Hematopoietic multipotent progenitor cell treated with erythropoietin and hydrocortisone succinate and interleukin-3 and kit ligand, for 6 days (in vitro differentiated cells): ENCODE results near the gene IMPG1.
"Not testable (repeated sequence)": the region's sequence is repeated elsewhere in the genome, so short reads cannot be mapped to it uniquely, and the experiment has no call there.

ENCODE experiments used
- DNase-seq: peaks from one replicate; pipeline ENCODE4 v3.0.0-alpha.2; 2015

IMPG1 gene

DNA sequence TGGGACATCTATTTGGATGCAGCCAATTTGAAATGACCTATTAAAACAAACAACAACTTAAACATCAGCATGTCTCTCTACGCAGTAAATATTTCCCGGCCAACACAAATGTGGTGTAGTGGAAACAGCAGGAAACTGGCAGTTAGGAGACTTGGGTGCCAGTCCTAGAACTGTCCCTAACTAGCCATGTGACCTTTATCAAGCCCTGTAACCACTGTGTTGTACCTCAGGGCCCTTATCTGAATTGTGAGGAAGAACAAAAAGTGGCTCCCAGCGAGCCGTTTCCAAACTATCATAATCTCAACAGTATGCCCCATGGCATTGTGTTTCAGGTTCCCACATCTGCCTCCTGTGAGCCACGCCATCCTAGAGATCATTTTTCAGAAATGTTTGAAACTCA, 124.5 kb downstream of the IMPG1 start:
- DNase-seq = no peak

DNA sequence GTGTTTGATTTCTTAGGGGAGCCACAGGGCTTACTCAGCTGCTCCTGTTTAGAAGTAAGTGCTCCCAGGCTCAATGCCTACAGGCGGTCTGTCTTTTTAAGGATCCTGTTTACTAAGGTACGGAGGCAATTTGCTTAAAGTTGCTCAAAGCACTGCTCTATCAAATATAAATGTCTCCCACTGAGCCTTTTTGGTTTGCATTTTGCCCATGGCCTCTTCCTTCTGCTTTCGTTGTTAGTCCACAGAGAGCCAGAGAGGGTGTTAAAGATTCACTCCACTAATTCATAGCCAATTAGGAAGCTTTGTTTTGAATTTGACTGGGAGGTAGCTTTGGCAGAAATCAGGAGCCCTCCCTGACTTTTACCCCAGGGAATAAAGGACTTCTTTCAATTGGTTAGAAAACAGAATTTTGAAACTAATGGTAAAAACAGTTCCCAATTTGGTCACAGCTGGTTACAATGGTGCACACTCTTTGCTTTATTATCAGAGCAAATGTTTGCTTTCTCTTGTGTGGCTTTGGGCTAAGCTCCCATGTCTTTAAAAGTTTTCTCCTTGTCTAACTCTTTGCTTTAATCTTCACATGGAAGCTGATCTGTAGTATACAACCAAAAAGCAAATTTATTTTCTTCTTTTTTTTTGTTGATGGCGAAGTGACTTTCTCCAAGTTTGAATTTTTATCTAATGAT, 126.2 kb downstream of the IMPG1 start:
- no peak for DNase-seq

DNA sequence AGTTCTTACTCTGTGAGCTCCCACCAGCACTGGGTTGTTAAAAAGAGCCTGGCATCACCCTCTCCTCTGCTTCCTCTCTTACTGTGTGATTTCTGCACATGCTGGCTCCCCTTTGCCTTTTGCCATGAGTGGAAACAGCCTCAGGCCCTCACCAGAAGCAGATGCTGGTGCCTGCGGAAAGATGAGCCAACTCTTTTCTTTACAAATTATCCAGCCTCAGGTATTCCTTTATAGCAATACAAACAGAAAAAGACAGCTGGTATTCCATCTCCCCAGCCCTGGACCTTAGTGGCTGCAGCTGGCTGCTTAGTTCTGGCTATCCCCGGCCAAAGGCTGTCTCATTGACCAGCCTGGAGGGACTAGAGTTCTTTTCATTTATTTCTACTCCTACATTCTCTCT, 129.1 kb downstream of the IMPG1 start:
- DNase-seq = no peak

DNA sequence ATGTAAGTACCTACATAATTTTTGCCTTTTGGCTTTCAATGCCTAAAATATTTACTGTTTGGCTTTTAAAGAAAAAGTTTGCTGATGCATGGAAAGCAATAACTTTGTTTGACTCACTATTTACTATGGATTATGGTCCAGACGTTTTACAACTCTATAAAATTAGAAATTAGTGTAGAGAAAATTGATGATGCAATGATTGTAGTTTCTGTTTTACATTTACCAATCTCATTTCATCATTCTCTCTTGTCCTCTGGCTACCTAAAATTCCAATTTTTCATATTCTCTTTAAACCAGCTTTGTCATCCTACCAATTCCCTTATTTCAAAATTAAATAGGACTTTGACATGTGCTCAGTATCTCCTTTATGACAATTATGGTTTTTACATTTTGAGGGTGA, 131.0 kb downstream of the IMPG1 start:
- DNase-seq = no peak

DNA sequence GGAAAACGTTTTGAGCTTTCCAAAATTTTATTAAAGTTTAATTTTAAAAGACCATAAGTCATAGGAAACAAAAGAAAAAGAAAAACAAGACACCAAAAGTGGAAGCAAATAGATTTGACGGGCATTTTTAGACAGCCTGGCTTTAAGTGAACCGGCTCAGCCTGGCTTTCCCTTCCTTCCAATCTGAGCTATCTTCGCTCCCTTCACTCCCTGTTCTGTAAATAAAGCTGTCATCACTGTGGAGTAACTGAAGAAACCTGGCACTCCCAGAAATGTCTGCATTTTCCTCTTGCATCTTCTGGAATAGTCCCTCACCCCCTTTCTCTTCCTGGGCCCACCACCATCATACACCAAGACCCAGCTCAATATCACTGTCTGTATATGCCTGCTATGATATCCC, 131.9 kb downstream of the IMPG1 start:
- no peak for DNase-seq

DNA sequence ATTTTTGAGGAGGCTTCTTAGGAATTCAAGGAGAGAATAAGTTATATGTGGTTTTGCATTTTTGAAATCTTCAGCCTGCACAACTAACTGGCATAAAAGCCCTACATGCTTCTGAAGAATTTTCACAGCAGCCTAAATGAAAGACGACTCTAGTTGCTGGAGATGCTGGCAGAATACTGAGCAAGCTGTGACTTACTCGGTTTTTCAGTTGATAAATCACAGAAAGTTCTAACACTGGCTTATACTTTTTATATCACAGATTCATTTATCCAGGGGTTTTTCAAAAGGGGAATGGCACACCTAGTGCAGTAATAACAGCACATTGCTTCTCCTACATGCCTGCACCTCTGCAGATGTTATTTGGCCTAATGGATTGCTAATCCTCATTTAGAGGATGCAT, 134.6 kb downstream of the IMPG1 start:
- no peak for DNase-seq

DNA sequence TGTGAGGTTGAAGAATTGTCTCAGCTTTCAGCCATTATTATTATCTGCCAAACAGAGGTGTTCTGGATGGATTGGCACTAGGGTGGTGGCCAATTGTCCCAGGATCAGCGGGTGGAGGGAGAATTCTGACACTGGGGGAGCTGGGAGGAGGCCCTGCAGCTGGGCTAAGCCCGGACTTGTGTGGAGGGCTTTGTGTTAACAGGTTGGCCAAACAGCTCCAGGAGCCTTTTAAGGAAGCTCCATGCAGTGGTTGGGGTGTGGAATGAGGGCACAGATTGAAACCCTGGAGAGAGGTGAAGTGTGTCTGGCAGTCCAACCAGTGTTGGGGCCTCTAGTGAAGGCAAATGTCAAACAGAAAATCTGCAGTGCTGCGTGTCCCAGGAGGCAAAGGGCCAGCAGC, 135.8 kb downstream of the IMPG1 start:
- no peak for DNase-seq

DNA sequence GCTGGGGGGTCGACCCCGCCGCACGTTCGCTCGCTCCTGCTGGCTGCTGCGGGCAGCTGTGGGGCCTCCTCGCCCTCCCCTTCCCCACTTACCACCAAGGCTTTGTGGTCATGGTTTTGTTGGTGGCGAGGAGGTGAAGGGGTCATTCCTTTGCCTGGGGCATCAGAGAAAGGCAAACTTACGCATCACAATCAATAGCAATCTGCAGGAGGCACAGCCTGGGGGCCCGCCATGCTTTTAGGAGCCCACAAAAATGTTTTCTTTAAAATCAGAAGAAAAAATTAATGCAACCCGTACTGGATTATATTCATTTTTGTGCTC, 137.0 kb downstream of the IMPG1 start:
- no peak for DNase-seq

DNA sequence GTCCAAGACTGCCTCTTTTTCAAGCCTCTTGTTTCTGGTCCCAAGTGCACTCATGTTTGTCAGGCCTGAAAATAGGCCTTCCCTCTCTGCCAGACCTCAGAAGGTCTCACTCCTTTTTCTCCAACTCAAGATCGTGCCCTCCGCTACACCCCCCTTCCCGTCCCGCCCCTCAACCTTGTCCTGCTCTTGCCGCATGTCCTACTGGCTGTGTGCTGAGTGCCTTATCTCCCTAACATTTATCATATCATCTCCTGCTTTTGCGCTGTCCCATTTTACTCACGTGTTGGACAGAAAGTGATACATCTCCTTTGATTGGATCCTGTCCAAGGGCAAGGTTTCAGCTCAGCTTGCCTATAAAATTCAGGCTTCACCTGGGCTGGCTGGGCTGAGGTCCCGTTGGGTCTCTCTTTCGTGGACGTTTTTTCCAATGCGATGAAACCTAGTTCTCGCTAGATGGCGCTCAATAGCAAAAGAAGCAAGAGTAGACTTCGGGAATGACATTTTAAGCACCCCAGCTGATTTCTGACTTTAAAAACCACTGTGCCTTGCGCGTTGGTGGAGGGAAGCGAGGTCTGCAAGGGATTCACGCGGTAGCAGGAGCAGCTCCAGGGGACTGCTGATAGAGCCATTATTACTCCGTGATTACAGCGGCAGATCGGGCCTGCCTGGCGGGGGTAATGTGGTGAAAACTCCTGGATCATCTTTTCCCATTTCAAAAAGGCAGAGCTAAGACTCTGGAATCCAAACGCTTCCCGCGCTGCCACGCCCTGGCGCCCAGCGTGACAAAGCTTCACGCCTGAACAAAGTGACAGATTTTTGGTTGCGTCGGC, 137.6 kb downstream of the IMPG1 start:
- DNase-seq = peak; percentile 79

DNA sequence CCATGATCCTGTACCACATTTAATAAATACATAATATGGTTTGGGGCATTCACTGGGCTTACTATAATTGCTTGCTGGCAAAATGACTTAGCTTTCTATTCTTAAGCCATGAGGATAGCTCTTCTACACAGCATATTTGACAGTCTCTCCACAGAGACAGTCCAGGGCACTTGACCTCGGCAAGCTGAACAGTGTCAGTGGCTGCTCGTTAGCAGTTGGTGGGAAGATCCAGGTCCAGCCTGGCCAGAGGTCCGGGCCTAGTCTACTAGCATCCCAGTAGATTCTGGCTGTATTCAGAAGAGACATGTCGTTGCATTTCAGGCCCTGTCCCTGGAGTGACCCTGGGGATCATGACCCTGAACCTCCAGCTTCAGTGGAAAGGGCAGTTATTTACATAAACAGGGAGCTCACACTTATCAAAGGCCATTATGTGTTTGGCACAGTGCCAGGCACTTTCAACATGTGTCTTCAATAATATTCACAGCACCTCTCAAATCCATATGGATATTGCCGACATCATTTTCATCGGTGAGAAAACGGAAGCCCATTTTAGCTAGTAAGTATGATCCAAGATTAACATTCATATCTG, 139.0 kb downstream of the IMPG1 start:
- DNase-seq = no peak

DNA sequence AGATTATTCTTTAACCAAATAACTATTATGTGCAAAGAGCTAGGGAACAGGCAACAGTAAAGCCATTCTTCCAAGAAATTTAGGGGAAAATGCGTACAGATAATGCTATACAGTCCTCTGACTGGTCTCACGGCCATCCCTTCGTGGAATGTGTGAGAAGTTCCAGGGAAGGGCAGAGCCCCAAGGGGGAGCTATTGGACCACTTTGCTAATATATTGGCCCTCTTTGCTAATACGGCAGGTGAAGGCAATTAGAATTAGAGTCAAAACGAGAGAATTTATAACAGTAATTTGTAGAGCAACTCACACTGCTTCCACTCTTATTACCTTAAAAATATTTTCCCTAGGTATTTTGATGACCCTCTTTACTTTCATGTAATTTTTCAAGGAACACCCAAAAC, 140.4 kb downstream of the IMPG1 start:
- DNase-seq = peak; percentile 43

DNA sequence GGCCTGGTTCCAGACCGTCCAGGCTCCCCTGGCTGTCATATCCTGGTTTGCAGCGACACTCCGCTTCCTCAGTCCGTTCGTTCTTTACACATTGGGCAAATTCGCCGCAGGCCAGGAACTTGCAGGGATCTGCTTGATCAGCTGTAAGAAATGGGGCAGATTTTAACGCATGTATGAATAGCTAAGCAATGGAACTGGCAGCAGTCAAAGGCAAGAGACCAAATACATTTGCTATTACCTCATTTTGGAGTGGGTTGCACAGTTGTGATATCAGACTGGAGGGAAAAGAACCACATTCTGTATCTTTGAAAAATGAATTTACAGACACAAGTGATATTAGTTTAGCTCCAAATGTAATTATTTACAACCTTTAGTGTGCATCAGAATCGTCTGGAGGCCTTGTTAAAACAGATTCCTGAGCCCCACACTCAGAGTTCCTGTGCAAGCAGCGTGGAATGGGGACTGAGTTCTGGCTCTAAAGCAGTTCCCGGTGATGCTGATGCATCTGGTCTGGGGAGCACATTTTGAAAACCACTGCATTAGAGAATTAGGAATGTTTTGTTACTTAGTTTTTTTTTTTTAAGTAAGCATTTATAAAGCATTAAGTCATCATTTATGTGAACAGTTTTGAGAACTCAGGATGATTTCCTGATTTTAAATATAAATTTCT, 141.3 kb downstream of the IMPG1 start:
- no peak for DNase-seq

DNA sequence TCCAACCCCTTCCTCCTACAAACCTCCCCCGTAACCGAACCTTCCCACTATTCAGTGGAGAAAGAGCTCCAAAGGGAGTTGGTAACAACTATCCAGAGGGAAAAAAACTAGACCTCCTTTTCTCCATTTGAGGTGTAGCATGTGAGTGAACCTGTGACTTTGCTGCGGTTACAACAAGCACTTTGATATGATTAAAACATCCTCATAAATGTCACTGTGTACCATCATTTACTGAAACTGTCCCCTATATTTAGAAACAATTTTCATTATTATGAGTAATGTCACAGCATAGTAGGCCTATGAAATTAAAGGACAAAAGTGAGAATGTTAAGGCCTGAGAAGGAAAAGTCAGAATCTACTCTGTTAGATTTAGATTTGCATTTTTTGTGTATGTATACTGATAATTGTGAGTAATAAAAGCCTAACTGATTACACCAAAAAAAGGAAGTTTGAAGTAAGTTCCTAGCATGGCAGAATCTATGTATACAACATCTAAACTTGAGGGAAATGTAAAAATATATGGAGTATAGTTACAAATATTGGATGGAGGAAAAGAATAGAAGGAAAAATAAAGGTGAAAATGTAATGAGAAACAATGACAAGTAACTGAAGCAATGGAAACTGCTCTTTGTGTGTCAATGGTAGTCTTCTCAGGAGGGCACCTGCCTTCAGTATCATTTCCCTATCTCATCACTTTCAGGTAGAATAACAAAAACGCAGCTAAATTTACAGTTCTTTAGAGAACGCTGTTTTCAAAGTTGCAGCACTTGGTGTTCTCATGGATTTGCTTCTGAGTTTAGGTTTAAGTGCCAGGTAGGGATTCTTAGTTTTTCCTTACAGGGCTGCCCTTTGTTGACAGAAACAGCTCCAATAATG, 145.9 kb downstream of the IMPG1 start:
- no peak for DNase-seq

DNA sequence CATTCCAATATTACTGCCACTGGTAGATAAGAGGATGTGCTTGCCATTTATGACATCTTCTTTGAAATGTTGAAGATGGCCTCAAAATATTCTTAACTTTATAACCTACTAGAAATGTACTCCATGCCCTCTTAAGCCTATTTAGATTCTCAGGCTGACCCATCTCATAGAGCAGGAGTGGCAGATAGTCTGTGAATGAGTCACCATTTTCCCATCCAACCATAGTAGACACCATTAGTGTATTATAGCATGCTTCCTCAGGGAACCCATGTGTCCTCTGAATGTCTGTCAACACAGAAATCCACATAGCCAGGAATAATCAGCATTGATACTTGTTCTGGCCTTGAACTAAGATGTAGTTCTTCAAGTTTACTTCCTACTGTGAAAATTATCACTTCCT, 150.2 kb downstream of the IMPG1 start:
- DNase-seq = no peak

DNA sequence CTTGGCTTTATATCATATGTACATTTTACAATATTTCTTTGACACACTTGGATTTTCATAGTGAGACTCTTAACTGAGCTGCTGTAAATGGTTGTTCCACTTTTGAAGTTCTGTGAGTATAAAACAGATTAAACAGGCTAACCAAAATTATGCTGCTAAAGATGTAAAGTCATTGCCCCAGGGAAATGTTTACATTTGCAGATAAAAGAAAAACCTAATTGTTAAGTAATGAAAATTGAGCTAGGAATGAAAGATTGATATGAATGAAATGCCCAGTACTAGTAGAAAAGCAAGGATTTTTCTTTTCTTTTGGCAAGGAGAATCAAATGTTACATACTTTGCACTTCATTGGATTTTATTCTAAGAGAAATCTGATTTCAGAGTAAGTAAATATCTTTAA, 159.4 kb downstream of the IMPG1 start:
- DNase-seq = no peak

DNA sequence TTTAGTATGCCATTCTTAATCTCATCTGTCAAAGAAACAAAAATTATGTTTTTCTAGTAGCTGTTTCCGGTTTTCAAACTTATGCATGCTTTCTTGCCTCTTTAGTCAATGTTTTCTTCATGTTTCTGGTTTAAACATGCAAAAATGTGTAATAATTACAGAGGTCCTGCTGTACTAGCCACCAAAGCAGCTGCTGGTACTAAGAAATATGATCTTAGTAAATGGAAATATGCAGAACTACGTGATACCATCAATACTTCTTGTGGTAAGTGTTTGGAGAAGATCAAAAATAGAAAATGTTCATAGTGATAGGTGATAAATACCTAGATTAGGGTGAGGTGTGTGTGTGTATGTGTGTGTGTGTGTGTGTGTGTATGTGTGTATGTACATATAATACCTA, 165.0 kb downstream of the IMPG1 start:
- DNase-seq = no peak

DNA sequence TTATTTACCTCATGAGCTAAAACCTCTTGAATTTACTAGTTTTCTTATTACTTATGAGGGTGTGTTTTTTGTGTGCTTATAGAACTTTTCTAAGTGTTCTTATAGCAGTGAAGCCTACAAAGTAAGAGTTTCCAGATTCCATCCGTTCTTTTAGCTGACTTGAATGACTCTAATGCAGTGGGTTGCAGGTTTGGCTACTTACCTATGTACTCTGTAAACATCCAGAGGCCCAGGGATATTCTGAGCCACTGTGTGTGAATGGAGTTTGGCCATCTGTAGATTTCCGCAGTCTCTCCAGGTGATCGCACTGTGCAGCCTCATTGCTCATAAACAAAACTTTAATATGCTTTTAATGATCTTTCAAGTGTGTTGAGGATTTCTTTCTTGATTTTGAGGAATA, 165.6 kb downstream of the IMPG1 start:
- DNase-seq = no peak

DNA sequence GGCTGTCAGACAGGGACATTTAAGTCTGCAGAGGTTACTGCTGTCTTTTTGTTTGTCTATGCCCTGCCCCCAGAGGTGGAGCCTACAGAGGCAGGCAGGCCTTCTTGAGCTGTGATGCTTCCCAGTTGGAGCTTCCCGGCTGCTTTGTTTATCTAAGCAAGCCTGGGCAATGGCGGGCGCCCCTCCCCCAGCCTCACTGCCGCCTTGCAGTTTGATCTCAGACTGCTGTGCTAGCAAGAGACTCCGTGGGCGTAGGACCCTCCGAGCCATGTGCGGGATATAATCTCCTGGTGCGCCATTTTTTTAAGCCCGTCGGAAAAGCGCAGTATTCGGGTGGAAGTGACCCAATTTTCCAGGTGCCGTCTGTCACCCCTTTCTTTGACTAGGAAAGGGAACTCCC, 167.3 kb downstream of the IMPG1 start:
- DNase-seq = not testable (repeated sequence)

DNA sequence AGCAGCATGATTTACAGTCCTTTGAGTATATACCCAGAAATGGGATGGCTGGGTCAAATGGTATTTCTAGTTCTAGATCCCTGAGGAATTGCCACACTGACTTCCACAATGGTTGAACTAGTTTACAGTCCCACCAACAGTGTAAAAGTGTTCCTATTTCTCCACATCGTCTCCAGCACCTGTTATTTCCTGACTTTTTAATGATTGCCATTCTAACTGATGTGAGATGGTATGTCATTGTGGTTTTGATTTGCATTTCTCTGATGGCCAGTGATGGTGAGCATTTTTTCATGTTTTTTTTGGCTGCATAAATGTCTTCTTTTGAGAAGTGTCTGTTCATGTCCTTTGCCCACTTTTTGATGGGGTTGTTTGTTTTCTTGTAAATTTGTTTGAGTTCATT, 172.2 kb downstream of the IMPG1 start:
- not testable (repeated sequence) for DNase-seq

DNA sequence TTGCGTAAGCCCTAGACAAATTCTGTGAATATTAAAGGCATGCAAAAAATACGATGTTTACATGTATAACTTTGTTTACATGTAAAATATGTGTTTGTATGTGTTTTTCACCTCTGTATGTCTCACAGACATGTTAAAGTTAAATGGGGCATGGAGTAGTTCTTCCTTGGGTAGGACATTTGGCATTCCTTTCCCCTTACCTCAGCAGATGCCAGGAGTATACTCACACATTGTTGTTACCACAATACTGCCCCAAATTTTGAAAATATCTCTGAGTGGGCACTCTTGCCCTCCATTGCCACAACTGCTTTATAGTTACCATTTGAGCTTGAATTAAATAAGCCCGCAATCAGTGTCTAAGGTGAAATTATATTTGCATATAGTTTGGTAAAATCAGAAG, 175.9 kb downstream of the IMPG1 start:
- DNase-seq = no peak

DNA sequence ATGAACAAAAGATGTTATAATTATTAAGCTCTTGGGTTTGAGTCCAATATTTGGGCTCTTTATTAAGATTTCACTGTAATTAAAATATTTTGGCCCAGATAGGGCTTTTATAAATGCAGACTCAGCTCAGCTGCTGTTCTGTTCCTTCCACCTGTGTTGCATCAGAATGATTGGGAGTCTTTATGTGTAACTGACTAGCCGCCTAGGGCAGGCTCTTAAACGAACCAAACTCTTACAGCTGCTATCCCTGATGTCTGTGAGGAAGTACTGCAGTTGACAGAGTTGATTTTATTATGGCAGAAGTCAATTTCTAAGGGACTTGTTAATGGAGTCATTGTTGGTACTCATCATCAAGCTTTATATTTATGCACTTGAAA, 178.7 kb downstream of the IMPG1 start:
- no peak for DNase-seq

DNA sequence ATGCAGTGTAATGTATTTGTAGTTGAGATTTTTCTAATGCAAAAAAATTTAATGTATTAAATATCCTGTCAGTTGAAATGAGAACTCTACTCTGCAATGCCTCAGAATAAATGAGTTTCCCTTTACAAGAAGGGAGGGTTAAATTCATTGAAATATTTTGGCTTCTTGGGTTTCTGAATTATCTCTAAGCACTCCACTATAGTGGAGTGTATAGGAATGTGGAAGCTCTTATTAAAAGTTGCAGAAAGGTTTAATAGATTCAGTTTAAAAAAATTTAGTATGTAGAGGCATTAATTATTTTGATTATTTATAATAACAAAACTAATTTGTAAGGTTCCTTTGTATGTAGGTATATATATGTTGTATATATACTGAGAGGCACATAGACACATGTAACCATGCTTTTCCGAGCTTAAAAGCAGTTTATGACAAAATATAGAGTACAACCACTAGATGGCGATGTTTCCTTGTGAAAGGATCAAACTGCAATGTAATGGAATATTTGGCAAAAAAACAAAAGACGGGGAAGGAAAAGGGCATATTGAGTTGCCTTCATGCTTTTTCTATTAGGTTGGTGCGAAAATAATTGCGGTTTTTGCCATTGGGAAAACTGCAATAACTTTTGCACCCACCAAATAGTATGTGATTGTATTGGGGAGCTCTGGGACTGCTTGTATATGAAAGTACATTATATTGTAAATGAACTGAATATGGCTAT, 179.2 kb downstream of the IMPG1 start:
- DNase-seq = peak; percentile 86
